IMR-90 (cell line): ENCODE results near the gene KCNMA1. TPM values are rescaled to one million over a fixed set of nuclear protein-coding genes. Genes with fewer than 3 reads are reported as not detected.

ENCODE experiments used
- ATAC-seq: fragments of 200-7000 bp; cut with Tn5 transposase; 2 replicates; pipeline ENCODE4 v1.9.1; 2020; ENCODE audit warnings: low read depth, mild to moderate bottlenecking, moderate library complexity
- BruUV-seq: library from RNA; stranded (reverse); fragments of 400-500 nt; replicated peaks from 2 replicates; lab custom pipeline; 2021; lab: Mats Ljungman, UMichigan
- CTCF ChIA-PET: fragments of 300-600 bp; formaldehyde crosslinking; extraction: SDS; loops from one replicate; lab custom pipeline; 2021; ENCODE audit warnings: antibody characterized with exemption; lab: Yijun Ruan, JAX
- POLR2A ChIA-PET: fragments of 300-600 bp; sonication (Branson Sonifier 250); formaldehyde crosslinking; loops from one replicate; lab custom pipeline; 2022; ENCODE audit warnings: antibody characterized with exemption; ENCODE audit not compliant: unreplicated experiment; lab: Charles Lee
- DNase-seq: peaks from one replicate; pipeline ENCODE4 v3.0.0; 2013
- H2AFZ ChIP-seq: replicated peaks from 2 replicates; pipeline ENCODE3; 2013; ENCODE audit warnings: low read length, mild to moderate bottlenecking; ENCODE audit not compliant: poor library complexity
- H2AK5ac ChIP-seq: 2 replicates; pipeline ENCODE4 v1.6.1; 2013; ENCODE audit warnings: low read depth, low read length, inconsistent platforms
- H2AK9ac ChIP-seq: replicated peaks from 2 replicates; pipeline ENCODE3; 2013; ENCODE audit warnings: mild to moderate bottlenecking, low read depth, low read length, moderate library complexity; ENCODE audit not compliant: poor library complexity
- H2BK120ac ChIP-seq: 2 replicates; pipeline ENCODE4 v1.6.1; 2013; ENCODE audit warnings: low read depth, low read length, inconsistent platforms
- H2BK15ac ChIP-seq: 3 replicates; pipeline ENCODE4 v1.6.1; 2013; ENCODE audit warnings: low read depth, low read length, inconsistent platforms
- H2BK20ac ChIP-seq: 2 replicates; pipeline ENCODE4 v1.6.1; 2013; ENCODE audit warnings: low read depth, mild to moderate bottlenecking, inconsistent platforms, low read length, moderate library complexity
- H2BK5ac ChIP-seq: 2 replicates; pipeline ENCODE4 v1.6.1; 2013; ENCODE audit warnings: mild to moderate bottlenecking, low read depth, low read length, inconsistent platforms; ENCODE audit not compliant: poor library complexity, severe bottlenecking
- H3K14ac ChIP-seq: replicated peaks from 2 replicates; pipeline ENCODE4 v1.6.1; 2013; ENCODE audit warnings: low read depth, low read length, inconsistent platforms
- H3K18ac ChIP-seq: 2 replicates; pipeline ENCODE4 v1.6.1; 2013; ENCODE audit warnings: low read depth, low read length, control low read depth
- H3K23ac ChIP-seq: 2 replicates; pipeline ENCODE4 v1.6.1; 2013; ENCODE audit warnings: low read depth, low read length, inconsistent platforms
- H3K27ac ChIP-seq: 2 replicates; pipeline ENCODE4 v1.5.1; 2013; ENCODE audit warnings: mild to moderate bottlenecking, control low read depth, low read length; ENCODE audit not compliant: insufficient read depth
- H3K27me3 ChIP-seq: 2 replicates; pipeline ENCODE4 v1.6.1; 2013; ENCODE audit warnings: low read length; ENCODE audit not compliant: control insufficient read depth, insufficient read depth
- H3K36me3 ChIP-seq: 2 replicates; pipeline ENCODE4 v1.6.1; 2013; ENCODE audit warnings: low read length, mixed read lengths; ENCODE audit not compliant: control insufficient read depth, insufficient read depth
- H3K4ac ChIP-seq: 2 replicates; pipeline ENCODE4 v1.6.1; 2013; ENCODE audit warnings: low read depth, low read length, inconsistent platforms
- H3K4me1 ChIP-seq: 2 replicates; pipeline ENCODE4 v1.6.1; 2013; ENCODE audit warnings: low read length, mixed read lengths; ENCODE audit not compliant: control insufficient read depth, insufficient read depth
- H3K4me2 ChIP-seq: 2 replicates; pipeline ENCODE4 v1.6.1; 2013; ENCODE audit warnings: low read depth, mild to moderate bottlenecking, control low read depth, low read length, moderate library complexity
- H3K4me3 ChIP-seq: 2 replicates; pipeline ENCODE4 v1.5.1; 2013; ENCODE audit warnings: low read depth, mild to moderate bottlenecking, control low read depth, low read length, moderate library complexity; ENCODE audit not compliant: insufficient read depth
- H3K56ac ChIP-seq: 2 replicates; pipeline ENCODE4 v1.6.1; 2013; ENCODE audit warnings: low read length, inconsistent platforms; ENCODE audit not compliant: insufficient read depth; ENCODE audit errors: extremely low read depth
- H3K79me1 ChIP-seq, 2 experiments: 2 replicates each; pipeline ENCODE4 v1.6.1; 2013; ENCODE audit warnings: low read length in 2 of 2, inconsistent platforms in 1 of 2, low read depth in 1 of 2
- H3K9ac ChIP-seq: 2 replicates; pipeline ENCODE4 v1.6.1; 2013; ENCODE audit warnings: low read depth, low read length, control low read depth
- H3K9me1 ChIP-seq: 2 replicates; pipeline ENCODE4 v1.6.1; 2013; ENCODE audit warnings: low read length, inconsistent platforms; ENCODE audit not compliant: insufficient read depth
- H3K9me3 ChIP-seq: 2 replicates; pipeline ENCODE4 v1.6.1; 2013; ENCODE audit warnings: low read length; ENCODE audit not compliant: control insufficient read depth, insufficient read depth
- H4K20me1 ChIP-seq: 2 replicates; pipeline ENCODE4 v1.6.1; 2013; ENCODE audit warnings: low read length, inconsistent platforms; ENCODE audit not compliant: insufficient read depth
- H4K5ac ChIP-seq: 2 replicates; pipeline ENCODE4 v1.6.1; 2013; ENCODE audit warnings: mild to moderate bottlenecking, low read depth, low read length, control low read depth
- H4K8ac ChIP-seq, 2 experiments: 2 replicates each; pipeline ENCODE4 v1.6.1; 2013; ENCODE audit warnings: low read depth in 2 of 2, low read length in 2 of 2, control low read depth in 1 of 2, inconsistent platforms in 1 of 2
- H4K91ac ChIP-seq: 2 replicates; pipeline ENCODE4 v1.6.1; 2013; ENCODE audit warnings: low read depth, low read length, inconsistent platforms; ENCODE audit not compliant: insufficient read depth
- BHLHE40 ChIP-seq: fragments of 150-350 bp; IDR thresholded peaks from 2 replicates; pipeline ENCODE4 v1.6.1; 2016; ENCODE audit warnings: mild to moderate bottlenecking, low read depth, low read length
- CEBPB ChIP-seq: IDR thresholded peaks from 2 replicates; pipeline ENCODE4 v1.6.1; 2012; ENCODE audit warnings: low read depth, low read length, improper control_type of control experiment
- CHD1 ChIP-seq: IDR thresholded peaks from 2 replicates; pipeline ENCODE4 v1.6.1; 2012; ENCODE audit warnings: low read depth, low read length, improper control_type of control experiment
- ELK1 ChIP-seq: fragments of 150-350 bp; IDR thresholded peaks from 2 replicates; pipeline ENCODE4 v1.6.1; 2016; ENCODE audit warnings: low read depth, mild to moderate bottlenecking, low read length, moderate library complexity, borderline replicate concordance
- MAFK ChIP-seq: IDR thresholded peaks from 2 replicates; pipeline ENCODE4 v1.6.1; 2012; ENCODE audit warnings: low read depth, low read length, improper control_type of control experiment
- MAZ ChIP-seq: IDR thresholded peaks from 2 replicates; pipeline ENCODE4 v1.6.1; 2012; ENCODE audit warnings: low read depth, mild to moderate bottlenecking, low read length, improper control_type of control experiment, moderate library complexity, borderline replicate concordance
- MXI1 ChIP-seq: IDR thresholded peaks from 2 replicates; pipeline ENCODE4 v1.6.1; 2012; ENCODE audit warnings: low read depth, mild to moderate bottlenecking, low read length, moderate library complexity, borderline replicate concordance
- NFE2L2 ChIP-seq: fragments of 150-350 bp; IDR thresholded peaks from 2 replicates; pipeline ENCODE4 v1.6.1; 2016; ENCODE audit warnings: low read depth, mild to moderate bottlenecking, low read length
- POLR2A ChIP-seq: IDR thresholded peaks from 2 replicates; pipeline ENCODE4 v1.6.1; 2012; ENCODE audit warnings: mild to moderate bottlenecking, low read depth, low read length
- RAD21 ChIP-seq: IDR thresholded peaks from 2 replicates; pipeline ENCODE4 v1.6.1; 2012; ENCODE audit warnings: low read length, improper control_type of control experiment
- RCOR1 ChIP-seq: IDR thresholded peaks from 2 replicates; pipeline ENCODE4 v1.6.1; 2012; ENCODE audit warnings: mild to moderate bottlenecking, low read length, improper control_type of control experiment; ENCODE audit not compliant: insufficient replicate concordance
- RFX5 ChIP-seq: IDR thresholded peaks from 2 replicates; pipeline ENCODE4 v1.8.0; 2012; ENCODE audit warnings: low read depth, mild to moderate bottlenecking, low read length, moderate library complexity
- SMC3 ChIP-seq: fragments of 150-350 bp; IDR thresholded peaks from 2 replicates; pipeline ENCODE4 v1.6.1; 2016; ENCODE audit warnings: low read depth, mild to moderate bottlenecking, antibody characterized with exemption, low read length, moderate library complexity
- WGBS, 2 experiments: methylation state at CpG; one replicate each; pipeline versions ENCODE4 v1.1.5 to v1.1.7; 2013; ENCODE audit warnings: missing lambda C conversion rate in 2 of 2; ENCODE audit not compliant: insufficient read length in 1 of 2; ENCODE audit errors: extremely low coverage in 2 of 2; 5-methylcytosine and 5-hydroxymethylcytosine counted together
- dilution Hi-C: fragments of 300-500 bp; cut with HindIII; formaldehyde crosslinking; loops from one replicate; pipeline ENCODE4 v1.14.3; 2018; ENCODE audit warnings: low sequenced_read_pairs; ENCODE audit not compliant: unreplicated experiment
- in situ Hi-C: fragments of 300-500 bp; cut with MboI; formaldehyde crosslinking; loops from 3 replicates; pipeline ENCODE4 v1.14.3; 2019; ENCODE audit warnings: low sequenced_read_pairs, inconsistent platforms, mixed read lengths
- intact Hi-C: fragments of 100-400 bp; cut with micrococcal nuclease; formaldehyde crosslinking; loops from 2 replicates; pipeline ENCODE4 v1.10.0; 2022
- polyA plus RNA-seq, 3 experiments: library from polyadenylated mRNA; depleted of rRNA; stranded (reverse); fragments of >200 nt; gene quantifications; 2 replicates each; pipeline ENCODE4 v1.2.3, GENCODE V29; 2012; ENCODE audit warnings: low replicate concordance in 1 of 3
- total RNA-seq: library from RNA; depleted of rRNA; stranded (reverse); fragments of >200 nt; gene quantifications from 2 replicates; pipeline ENCODE4 v1.2.3, GENCODE V29; 2012
- TF ChIP-seq, protein P1 (sequence below): fragments of 150-350 bp; IDR thresholded peaks from 2 replicates; pipeline ENCODE4 v1.6.1; 2017; ENCODE audit warnings: mild to moderate bottlenecking, antibody characterized with exemption, low read length, low read depth
- TF ChIP-seq, protein P2 (sequence below): conservative IDR thresholded peaks from 2 replicates; pipeline ENCODE4 v1.5.1; 2012; ENCODE audit warnings: mild to moderate bottlenecking, low read depth, low read length, improper control_type of control experiment

KCNMA1 gene
- total and polyA plus RNA-seq, 2 of the 4 experiments (the other 2 are of a cell fraction) = 25.6 to 29.6 TPM

GRCh38 chr10:77641788-77642397, 4.3 kb upstream of the KCNMA1 start:
- Histone ChIP-seq H4K91ac (no peak overlapping the region), H2BK5ac (no peak overlapping the region), H3K27ac (no peak overlapping the region), H3K14ac (no peak overlapping the region), H3K79me1 (peaks cover 0 to 3% of the 10 kb centered on the region in 2 experiments; a peak in 1 of 4 replicates), H4K8ac (no peak overlapping the region), H2BK120ac (no peak overlapping the region), H3K56ac (no peak overlapping the region), H3K9me1 (no peaks in the 10 kb centered on the region), H3K27me3 (peaks cover 18% of the 10 kb centered on the region), H3K4me2 (no peak overlapping the region), H3K36me3 (no peaks in the 10 kb centered on the region), H2AK9ac (no peak overlapping the region), H2AK5ac (no peak overlapping the region), H3K9ac (no peak overlapping the region), H3K4me1 (no peaks in the 10 kb centered on the region; the same call in 1 of the 2 replicates), H4K20me1 (no peaks in the 10 kb centered on the region), H3K9me3 (peaks cover 2% of the 10 kb centered on the region; the same call in 1 of the 2 replicates), H2BK20ac (no peak overlapping the region), H3K18ac (no peak overlapping the region), H2AFZ (no peak overlapping the region), H4K5ac (no peak overlapping the region), H3K23ac (no peak overlapping the region), H3K4ac (no peak overlapping the region), H2BK15ac (no peak overlapping the region), H3K4me3 (no peak overlapping the region)
- peak; percentile 83 for DNase-seq
- intact Hi-C loops = loop anchor here (1.0 to 2.0 kb wide), 6 partner anchors 69 to 468 kb away; no protein-coding TSS in a partner anchor
- 0% methylated on average over 1 of the region's 5 CpGs; no CpG with 5 or more reads in 1 of the 2 experiments for whole genome bisulfite sequencing, 2 experiments
- no TSS peak for BruUV-seq
- in situ Hi-C loops = loop anchor here (5.0 kb wide), 2 partner anchors 390 to 475 kb away; no protein-coding TSS in a partner anchor
- POLR2A ChIA-PET = no interaction called here
- CTCF ChIA-PET = interaction anchor here (0.6 to 1.2 kb wide), 10 partner anchors 39 to 478 kb away, joined by 3 to 4 read pairs (median 3); no protein-coding TSS in a partner anchor
- ATAC-seq = no peak
- dilution Hi-C loops = no loop called here
- TF ChIP-seq NFE2L2 (no peak), BHLHE40 (no peak), CEBPB (peak; percentile 74; the same call in 1 of the 2 replicates), POLR2A (no peak), RCOR1 (no peak), MXI1 (no peak), RFX5 (no peak), RAD21 (peak; percentile 93), MAFK (no peak), CHD1 (no peak), MAZ (no peak), SMC3 (peak; percentile 98), ELK1 (no peak)
- TF ChIP-seq, protein P1, sequence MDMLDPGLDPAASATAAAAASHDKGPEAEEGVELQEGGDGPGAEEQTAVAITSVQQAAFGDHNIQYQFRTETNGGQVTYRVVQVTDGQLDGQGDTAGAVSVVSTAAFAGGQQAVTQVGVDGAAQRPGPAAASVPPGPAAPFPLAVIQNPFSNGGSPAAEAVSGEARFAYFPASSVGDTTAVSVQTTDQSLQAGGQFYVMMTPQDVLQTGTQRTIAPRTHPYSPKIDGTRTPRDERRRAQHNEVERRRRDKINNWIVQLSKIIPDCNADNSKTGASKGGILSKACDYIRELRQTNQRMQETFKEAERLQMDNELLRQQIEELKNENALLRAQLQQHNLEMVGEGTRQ = no peak
- TF ChIP-seq, protein P2, sequence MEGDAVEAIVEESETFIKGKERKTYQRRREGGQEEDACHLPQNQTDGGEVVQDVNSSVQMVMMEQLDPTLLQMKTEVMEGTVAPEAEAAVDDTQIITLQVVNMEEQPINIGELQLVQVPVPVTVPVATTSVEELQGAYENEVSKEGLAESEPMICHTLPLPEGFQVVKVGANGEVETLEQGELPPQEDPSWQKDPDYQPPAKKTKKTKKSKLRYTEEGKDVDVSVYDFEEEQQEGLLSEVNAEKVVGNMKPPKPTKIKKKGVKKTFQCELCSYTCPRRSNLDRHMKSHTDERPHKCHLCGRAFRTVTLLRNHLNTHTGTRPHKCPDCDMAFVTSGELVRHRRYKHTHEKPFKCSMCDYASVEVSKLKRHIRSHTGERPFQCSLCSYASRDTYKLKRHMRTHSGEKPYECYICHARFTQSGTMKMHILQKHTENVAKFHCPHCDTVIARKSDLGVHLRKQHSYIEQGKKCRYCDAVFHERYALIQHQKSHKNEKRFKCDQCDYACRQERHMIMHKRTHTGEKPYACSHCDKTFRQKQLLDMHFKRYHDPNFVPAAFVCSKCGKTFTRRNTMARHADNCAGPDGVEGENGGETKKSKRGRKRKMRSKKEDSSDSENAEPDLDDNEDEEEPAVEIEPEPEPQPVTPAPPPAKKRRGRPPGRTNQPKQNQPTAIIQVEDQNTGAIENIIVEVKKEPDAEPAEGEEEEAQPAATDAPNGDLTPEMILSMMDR = peak; percentile 88
